SK-N-SH treated with all-trans-retinoic acid at 6 μM for 48 hours (cell line): ENCODE results near the gene NEGR1.

Source experiments
- ATAC-seq: fragments of 200-7000 bp; cut with Tn5 transposase; 3 replicates; pipeline ENCODE4 v1.9.1; 2020; ENCODE audit warnings: mild to moderate bottlenecking, moderate library complexity
- ARNTL ChIP-seq: fragments of 450-650 bp; formaldehyde crosslinking; IDR thresholded peaks from 2 replicates; pipeline ENCODE4 v1.5.0; 2020; ENCODE audit warnings: low read depth, mild to moderate bottlenecking, moderate library complexity, borderline replicate concordance
- BACH2 ChIP-seq: fragments of 250-450 bp; sonication (Bioruptor Pico); IDR thresholded peaks from 2 replicates; pipeline ENCODE4 v1.9.0; 2021; ENCODE audit warnings: mild to moderate bottlenecking, borderline replicate concordance
- CSDC2 ChIP-seq: fragments of 250-450 bp; sonication (Bioruptor Pico); IDR thresholded peaks from 2 replicates; pipeline ENCODE4 v1.5.0; 2020; ENCODE audit warnings: mild to moderate bottlenecking, moderate library complexity
- ESRRG ChIP-seq: fragments of 250-450 bp; sonication (Bioruptor Pico); IDR thresholded peaks from 2 replicates; pipeline ENCODE4 v1.6.1; 2021; ENCODE audit warnings: mild to moderate bottlenecking
- GLIS3 ChIP-seq: fragments of 250-450 bp; sonication (Bioruptor Pico); IDR thresholded peaks from 2 replicates; pipeline ENCODE4 v1.5.0; 2020; ENCODE audit warnings: mild to moderate bottlenecking, moderate library complexity
- ISL1 ChIP-seq: fragments of 250-450 bp; sonication (Bioruptor Pico); IDR thresholded peaks from 2 replicates; pipeline ENCODE4 v2.1.2; 2022; ENCODE audit warnings: mild to moderate bottlenecking, moderate library complexity
- OSR1 ChIP-seq: fragments of 250-450 bp; sonication (Bioruptor Pico); IDR thresholded peaks from 2 replicates; pipeline ENCODE4 v1.8.0; 2022; ENCODE audit warnings: moderate library complexity, mild to moderate bottlenecking, inconsistent platforms
- PPARA ChIP-seq: fragments of 250-450 bp; sonication (Bioruptor Pico); IDR thresholded peaks from 2 replicates; pipeline ENCODE4 v1.5.0; 2020; ENCODE audit warnings: mild to moderate bottlenecking, borderline replicate concordance
- RARB ChIP-seq: fragments of 250-450 bp; sonication (Bioruptor Pico); IDR thresholded peaks from 2 replicates; pipeline ENCODE4 v1.8.0; 2021; ENCODE audit warnings: mild to moderate bottlenecking, moderate library complexity
- SNAI2 ChIP-seq: fragments of 250-450 bp; sonication (Bioruptor Pico); IDR thresholded peaks from 2 replicates; pipeline ENCODE4 v1.5.0; 2020; ENCODE audit warnings: mild to moderate bottlenecking, moderate library complexity
- TCF4 ChIP-seq: fragments of 250-450 bp; sonication (Bioruptor Pico); IDR thresholded peaks from 2 replicates; pipeline ENCODE4 v1.8.0; 2021; ENCODE audit warnings: mild to moderate bottlenecking, moderate library complexity, borderline replicate concordance
- TOX ChIP-seq: fragments of 250-450 bp; sonication (Bioruptor Pico); IDR thresholded peaks from 2 replicates; pipeline ENCODE4 v1.8.0; 2021; ENCODE audit warnings: mild to moderate bottlenecking, moderate library complexity, borderline replicate concordance
- ZC3H10 ChIP-seq: fragments of 250-450 bp; sonication (Bioruptor Pico); IDR thresholded peaks from 2 replicates; pipeline ENCODE4 v1.5.1; 2021; ENCODE audit warnings: mild to moderate bottlenecking, moderate library complexity
- ZFP30 ChIP-seq: fragments of 450-650 bp; formaldehyde crosslinking; IDR thresholded peaks from 2 replicates; pipeline ENCODE4 v1.5.0; 2022; ENCODE audit warnings: mild to moderate bottlenecking, moderate library complexity
- ZNF565 ChIP-seq: fragments of 450-650 bp; formaldehyde crosslinking; conservative IDR thresholded peaks from 2 replicates; pipeline ENCODE4 v1.5.0; 2020; ENCODE audit warnings: low read depth, mild to moderate bottlenecking, moderate library complexity
- ZNF70 ChIP-seq: fragments of 450-650 bp; formaldehyde crosslinking; IDR thresholded peaks from 2 replicates; pipeline ENCODE4 v1.5.0; 2020; ENCODE audit warnings: mild to moderate bottlenecking, moderate library complexity
- ZNF8 ChIP-seq: fragments of 450-650 bp; formaldehyde crosslinking; IDR thresholded peaks from 2 replicates; pipeline ENCODE4 v1.5.0; 2020; ENCODE audit warnings: mild to moderate bottlenecking, moderate library complexity
- TF ChIP-seq, protein P1 (sequence below): fragments of 250-450 bp; sonication (Bioruptor Pico); IDR thresholded peaks from 2 replicates; pipeline ENCODE4 v1.8.0; 2020; ENCODE audit warnings: mild to moderate bottlenecking, moderate library complexity, borderline replicate concordance
- TF ChIP-seq, protein P2 (sequence below): fragments of 250-450 bp; sonication (Bioruptor Pico); IDR thresholded peaks from 2 replicates; pipeline ENCODE4 v1.8.0; 2021; ENCODE audit warnings: low read depth, mild to moderate bottlenecking, moderate library complexity, borderline replicate concordance
- TF ChIP-seq, protein P3 (sequence below): fragments of 250-450 bp; sonication (Bioruptor Pico); IDR thresholded peaks from 2 replicates; pipeline ENCODE4 v1.5.1; 2021; ENCODE audit warnings: mild to moderate bottlenecking, moderate library complexity
- TF ChIP-seq, protein P4 (sequence below): fragments of 250-450 bp; sonication (Bioruptor Pico); IDR thresholded peaks from 2 replicates; pipeline ENCODE4 v1.5.0; 2020; ENCODE audit warnings: mild to moderate bottlenecking, moderate library complexity
- TF ChIP-seq, protein P5 (sequence below): fragments of 250-450 bp; sonication (Bioruptor Pico); IDR thresholded peaks from 2 replicates; pipeline ENCODE4 v1.5.1; 2020; ENCODE audit warnings: low read depth, mild to moderate bottlenecking, moderate library complexity

NEGR1 gene

DNA sequence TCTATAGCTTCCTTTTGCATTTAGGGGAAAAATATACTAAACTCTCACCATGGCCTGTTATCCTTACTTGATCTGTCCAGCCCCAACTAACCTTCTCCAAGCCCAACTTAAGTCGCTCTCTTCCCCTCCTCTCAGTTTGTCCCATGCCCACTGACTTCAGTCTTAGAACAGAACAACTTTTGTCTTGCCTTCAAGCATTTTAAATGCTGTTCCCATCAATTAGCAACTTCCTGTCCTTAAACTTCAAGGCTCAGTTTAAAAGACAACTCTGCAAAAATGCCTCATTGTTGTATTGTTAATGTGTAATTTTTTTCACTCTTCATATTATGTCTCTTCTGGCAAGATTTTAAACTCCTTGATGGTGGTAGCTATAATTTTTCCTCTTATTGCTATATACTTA is 526.9 kb downstream of the NEGR1 start (continued):
- TF ChIP-seq TCF4 (CRISPR knock-in tag) (no peak), ZNF70 (no peak), ZNF8 (CRISPR knock-in tag) (no peak), PPARA (no peak)

DNA sequence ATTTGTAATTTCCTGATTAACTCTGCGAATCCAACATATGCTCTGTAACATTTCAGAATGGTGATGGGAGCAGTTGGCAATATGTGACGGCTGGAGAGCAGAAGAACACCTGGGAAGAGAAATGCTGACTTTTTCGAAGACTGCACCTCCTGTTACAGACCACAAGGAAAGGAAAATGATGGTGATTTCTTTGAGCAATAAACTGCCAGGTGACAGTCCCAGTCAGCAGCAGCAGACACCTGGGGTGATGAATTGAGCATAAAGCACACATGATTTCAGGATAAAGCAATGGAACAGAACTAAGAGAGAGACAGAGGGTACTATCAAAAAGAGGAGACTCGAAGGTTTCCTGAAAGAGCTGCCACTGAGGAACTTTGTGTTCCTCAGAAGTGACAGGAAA is 528.6 kb downstream of the NEGR1 start:
- TF ChIP-seq, protein P1, sequence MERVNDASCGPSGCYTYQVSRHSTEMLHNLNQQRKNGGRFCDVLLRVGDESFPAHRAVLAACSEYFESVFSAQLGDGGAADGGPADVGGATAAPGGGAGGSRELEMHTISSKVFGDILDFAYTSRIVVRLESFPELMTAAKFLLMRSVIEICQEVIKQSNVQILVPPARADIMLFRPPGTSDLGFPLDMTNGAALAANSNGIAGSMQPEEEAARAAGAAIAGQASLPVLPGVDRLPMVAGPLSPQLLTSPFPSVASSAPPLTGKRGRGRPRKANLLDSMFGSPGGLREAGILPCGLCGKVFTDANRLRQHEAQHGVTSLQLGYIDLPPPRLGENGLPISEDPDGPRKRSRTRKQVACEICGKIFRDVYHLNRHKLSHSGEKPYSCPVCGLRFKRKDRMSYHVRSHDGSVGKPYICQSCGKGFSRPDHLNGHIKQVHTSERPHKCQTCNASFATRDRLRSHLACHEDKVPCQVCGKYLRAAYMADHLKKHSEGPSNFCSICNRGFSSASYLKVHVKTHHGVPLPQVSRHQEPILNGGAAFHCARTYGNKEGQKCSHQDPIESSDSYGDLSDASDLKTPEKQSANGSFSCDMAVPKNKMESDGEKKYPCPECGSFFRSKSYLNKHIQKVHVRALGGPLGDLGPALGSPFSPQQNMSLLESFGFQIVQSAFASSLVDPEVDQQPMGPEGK (CRISPR knock-in tag), result no peak
- TF ChIP-seq TOX (CRISPR knock-in tag), result no peak
- no peak for TF ChIP-seq CSDC2
- ATAC-seq, result no peak

DNA sequence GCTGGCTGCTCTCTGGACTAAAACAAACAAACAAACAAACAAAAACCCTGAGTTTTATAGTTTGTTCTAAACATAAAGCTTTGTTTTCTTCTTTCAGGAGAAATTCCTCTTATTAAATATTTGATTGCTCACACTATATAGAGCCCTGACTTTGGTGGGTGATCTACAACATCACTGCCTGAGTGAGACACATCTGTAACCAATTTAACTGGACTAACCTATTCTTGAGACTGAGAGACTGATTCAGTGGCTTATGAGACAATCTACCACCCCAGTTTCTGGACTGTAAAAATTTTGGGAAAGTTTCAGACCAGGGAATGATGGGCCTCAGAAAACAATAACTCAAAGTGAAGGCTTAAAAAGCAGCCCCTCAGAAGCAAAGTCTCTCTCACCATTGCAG is 537.0 kb downstream of the NEGR1 start:
- ATAC-seq, result no peak
- TF ChIP-seq ESRRG (CRISPR knock-in tag) (no peak), OSR1 (CRISPR knock-in tag) (no peak), ZFP30 (CRISPR knock-in tag) (no peak), ISL1 (CRISPR knock-in tag) (no peak), ZNF565 (CRISPR knock-in tag) (no peak), ZNF70 (no peak), ZC3H10 (no peak), TOX (CRISPR knock-in tag) (no peak), ZNF8 (CRISPR knock-in tag) (no peak), SNAI2 (no peak), GLIS3 (CRISPR knock-in tag) (no peak), RARB (no peak)
- TF ChIP-seq, protein P2, sequence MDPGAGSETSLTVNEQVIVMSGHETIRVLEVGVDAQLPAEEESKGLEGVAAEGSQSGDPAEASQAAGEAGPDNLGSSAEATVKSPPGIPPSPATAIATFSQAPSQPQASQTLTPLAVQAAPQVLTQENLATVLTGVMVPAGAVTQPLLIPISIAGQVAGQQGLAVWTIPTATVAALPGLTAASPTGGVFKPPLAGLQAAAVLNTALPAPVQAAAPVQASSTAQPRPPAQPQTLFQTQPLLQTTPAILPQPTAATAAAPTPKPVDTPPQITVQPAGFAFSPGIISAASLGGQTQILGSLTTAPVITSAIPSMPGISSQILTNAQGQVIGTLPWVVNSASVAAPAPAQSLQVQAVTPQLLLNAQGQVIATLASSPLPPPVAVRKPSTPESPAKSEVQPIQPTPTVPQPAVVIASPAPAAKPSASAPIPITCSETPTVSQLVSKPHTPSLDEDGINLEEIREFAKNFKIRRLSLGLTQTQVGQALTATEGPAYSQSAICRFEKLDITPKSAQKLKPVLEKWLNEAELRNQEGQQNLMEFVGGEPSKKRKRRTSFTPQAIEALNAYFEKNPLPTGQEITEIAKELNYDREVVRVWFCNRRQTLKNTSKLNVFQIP, result no peak
- TF ChIP-seq, protein P3, sequence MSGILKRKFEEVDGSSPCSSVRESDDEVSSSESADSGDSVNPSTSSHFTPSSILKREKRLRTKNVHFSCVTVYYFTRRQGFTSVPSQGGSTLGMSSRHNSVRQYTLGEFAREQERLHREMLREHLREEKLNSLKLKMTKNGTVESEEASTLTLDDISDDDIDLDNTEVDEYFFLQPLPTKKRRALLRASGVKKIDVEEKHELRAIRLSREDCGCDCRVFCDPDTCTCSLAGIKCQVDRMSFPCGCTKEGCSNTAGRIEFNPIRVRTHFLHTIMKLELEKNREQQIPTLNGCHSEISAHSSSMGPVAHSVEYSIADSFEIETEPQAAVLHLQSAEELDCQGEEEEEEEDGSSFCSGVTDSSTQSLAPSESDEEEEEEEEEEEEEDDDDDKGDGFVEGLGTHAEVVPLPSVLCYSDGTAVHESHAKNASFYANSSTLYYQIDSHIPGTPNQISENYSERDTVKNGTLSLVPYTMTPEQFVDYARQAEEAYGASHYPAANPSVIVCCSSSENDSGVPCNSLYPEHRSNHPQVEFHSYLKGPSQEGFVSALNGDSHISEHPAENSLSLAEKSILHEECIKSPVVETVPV (CRISPR knock-in tag), result no peak
- TF ChIP-seq, protein P4, sequence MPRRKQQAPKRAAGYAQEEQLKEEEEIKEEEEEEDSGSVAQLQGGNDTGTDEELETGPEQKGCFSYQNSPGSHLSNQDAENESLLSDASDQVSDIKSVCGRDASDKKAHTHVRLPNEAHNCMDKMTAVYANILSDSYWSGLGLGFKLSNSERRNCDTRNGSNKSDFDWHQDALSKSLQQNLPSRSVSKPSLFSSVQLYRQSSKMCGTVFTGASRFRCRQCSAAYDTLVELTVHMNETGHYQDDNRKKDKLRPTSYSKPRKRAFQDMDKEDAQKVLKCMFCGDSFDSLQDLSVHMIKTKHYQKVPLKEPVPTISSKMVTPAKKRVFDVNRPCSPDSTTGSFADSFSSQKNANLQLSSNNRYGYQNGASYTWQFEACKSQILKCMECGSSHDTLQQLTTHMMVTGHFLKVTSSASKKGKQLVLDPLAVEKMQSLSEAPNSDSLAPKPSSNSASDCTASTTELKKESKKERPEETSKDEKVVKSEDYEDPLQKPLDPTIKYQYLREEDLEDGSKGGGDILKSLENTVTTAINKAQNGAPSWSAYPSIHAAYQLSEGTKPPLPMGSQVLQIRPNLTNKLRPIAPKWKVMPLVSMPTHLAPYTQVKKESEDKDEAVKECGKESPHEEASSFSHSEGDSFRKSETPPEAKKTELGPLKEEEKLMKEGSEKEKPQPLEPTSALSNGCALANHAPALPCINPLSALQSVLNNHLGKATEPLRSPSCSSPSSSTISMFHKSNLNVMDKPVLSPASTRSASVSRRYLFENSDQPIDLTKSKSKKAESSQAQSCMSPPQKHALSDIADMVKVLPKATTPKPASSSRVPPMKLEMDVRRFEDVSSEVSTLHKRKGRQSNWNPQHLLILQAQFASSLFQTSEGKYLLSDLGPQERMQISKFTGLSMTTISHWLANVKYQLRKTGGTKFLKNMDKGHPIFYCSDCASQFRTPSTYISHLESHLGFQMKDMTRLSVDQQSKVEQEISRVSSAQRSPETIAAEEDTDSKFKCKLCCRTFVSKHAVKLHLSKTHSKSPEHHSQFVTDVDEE, result no peak
- TF ChIP-seq, protein P5, sequence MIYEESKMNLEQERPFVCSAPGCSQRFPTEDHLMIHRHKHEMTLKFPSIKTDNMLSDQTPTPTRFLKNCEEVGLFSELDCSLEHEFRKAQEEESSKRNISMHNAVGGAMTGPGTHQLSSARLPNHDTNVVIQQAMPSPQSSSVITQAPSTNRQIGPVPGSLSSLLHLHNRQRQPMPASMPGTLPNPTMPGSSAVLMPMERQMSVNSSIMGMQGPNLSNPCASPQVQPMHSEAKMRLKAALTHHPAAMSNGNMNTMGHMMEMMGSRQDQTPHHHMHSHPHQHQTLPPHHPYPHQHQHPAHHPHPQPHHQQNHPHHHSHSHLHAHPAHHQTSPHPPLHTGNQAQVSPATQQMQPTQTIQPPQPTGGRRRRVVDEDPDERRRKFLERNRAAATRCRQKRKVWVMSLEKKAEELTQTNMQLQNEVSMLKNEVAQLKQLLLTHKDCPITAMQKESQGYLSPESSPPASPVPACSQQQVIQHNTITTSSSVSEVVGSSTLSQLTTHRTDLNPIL (CRISPR knock-in tag), result no peak

DNA sequence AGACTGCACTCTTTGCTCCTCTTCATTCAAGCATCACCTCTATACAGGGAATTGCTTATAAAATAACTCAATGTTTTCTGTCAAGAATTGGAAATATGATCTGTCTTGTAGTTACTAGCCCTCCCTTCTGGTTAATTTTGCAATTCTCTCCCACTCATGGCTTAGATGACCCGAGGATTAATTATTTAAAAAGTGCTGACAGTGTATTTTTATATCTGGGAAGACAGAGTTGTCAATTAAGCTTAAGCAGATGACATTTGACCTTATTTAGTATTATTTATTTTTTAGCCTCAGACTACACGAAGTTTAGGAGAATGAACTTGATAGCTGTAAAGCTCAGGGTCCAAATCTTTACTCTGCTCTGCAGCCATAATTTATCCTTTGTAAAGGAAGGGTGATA is 538.5 kb downstream of the NEGR1 start:
- no peak for ATAC-seq
- no peak for TF ChIP-seq ZC3H10
- TF ChIP-seq ZNF565 (CRISPR knock-in tag), result no peak
- TF ChIP-seq ISL1 (CRISPR knock-in tag), result no peak
- no peak for TF ChIP-seq GLIS3 (CRISPR knock-in tag)
- TF ChIP-seq ZFP30 (CRISPR knock-in tag), result no peak
- no peak for TF ChIP-seq CSDC2
- no peak for TF ChIP-seq TCF4 (CRISPR knock-in tag)
- TF ChIP-seq PPARA, result no peak
- no peak for TF ChIP-seq ZNF8 (CRISPR knock-in tag)
- TF ChIP-seq TOX (CRISPR knock-in tag), result no peak
- no peak for TF ChIP-seq BACH2 (CRISPR knock-in tag)
- TF ChIP-seq ZNF70, result no peak
- TF ChIP-seq ARNTL, result no peak
- TF ChIP-seq, protein P4, result no peak
